Hepatocyte (in vitro differentiated cells): ENCODE measurements around the gene ANO6. TPM values are rescaled to one million over a fixed set of nuclear protein-coding genes. Genes with fewer than 3 reads are reported as not detected.
A peak's percentile ranks its signal among the peaks of the same experiment; 100 is the strongest.

Experiments used
- DNase-seq: peaks from one replicate; pipeline ENCODE4 v3.0.0-alpha.2; 2016; ENCODE audit warnings: low spot score
- H2AFZ ChIP-seq: fragments of 200-600 bp; sonication (generic); 2 replicates; pipeline ENCODE4 v1.6.0; 2016; ENCODE audit warnings: antibody characterized with exemption, mild to moderate bottlenecking
- H3K27ac ChIP-seq: fragments of 200-600 bp; sonication (generic); 2 replicates; pipeline ENCODE4 v1.5.1; 2016; ENCODE audit warnings: mild to moderate bottlenecking
- H3K27me3 ChIP-seq: fragments of 200-600 bp; sonication (generic); 2 replicates; pipeline ENCODE4 v1.6.1; 2016
- H3K36me3 ChIP-seq: fragments of 200-600 bp; sonication (generic); replicated peaks from 2 replicates; pipeline ENCODE4 v1.5.1; 2016; ENCODE audit warnings: low read depth; ENCODE audit not compliant: insufficient read depth
- H3K4me1 ChIP-seq: fragments of 200-600 bp; sonication (generic); 2 replicates; pipeline ENCODE4 v1.5.1; 2016; ENCODE audit warnings: mild to moderate bottlenecking, moderate library complexity; ENCODE audit not compliant: insufficient read depth
- H3K4me2 ChIP-seq: fragments of 200-600 bp; sonication (generic); 2 replicates; pipeline ENCODE4 v1.6.0; 2016
- H3K4me3 ChIP-seq: fragments of 200-600 bp; sonication (generic); 2 replicates; pipeline ENCODE4 v1.5.1; 2016; ENCODE audit warnings: mild to moderate bottlenecking
- H3K79me2 ChIP-seq: fragments of 200-600 bp; sonication (generic); 2 replicates; pipeline ENCODE4 v1.6.0; 2017; ENCODE audit warnings: mild to moderate bottlenecking
- H3K9me2 ChIP-seq: fragments of 200-600 bp; sonication (generic); replicated peaks from 2 replicates; pipeline ENCODE4 v1.6.0; 2017; ENCODE audit warnings: mild to moderate bottlenecking; ENCODE audit not compliant: insufficient read depth
- H3K9me3 ChIP-seq: fragments of 200-600 bp; sonication (generic); 2 replicates; pipeline ENCODE4 v1.5.1; 2016; ENCODE audit warnings: low read depth, mild to moderate bottlenecking
- H4K20me1 ChIP-seq: fragments of 200-600 bp; sonication (generic); 2 replicates; pipeline ENCODE4 v1.6.0; 2016; ENCODE audit warnings: mild to moderate bottlenecking; ENCODE audit not compliant: insufficient read depth, poor library complexity, severe bottlenecking
- EZH2 ChIP-seq: fragments of 200-600 bp; sonication (generic); IDR thresholded peaks from 2 replicates; pipeline ENCODE4 v1.6.1; 2016; ENCODE audit warnings: antibody characterized with exemption, mild to moderate bottlenecking, borderline replicate concordance
- EZH2phosphoT487 ChIP-seq: fragments of 200-600 bp; sonication (generic); IDR thresholded peaks from one replicate; pipeline ENCODE4 v1.6.1; 2018; ENCODE audit warnings: antibody characterized with exemption, mild to moderate bottlenecking, low read depth, moderate library complexity; ENCODE audit not compliant: unreplicated experiment, severe bottlenecking
- WGBS: methylation state at CpG from one replicate; pipeline ENCODE4 v1.1.6; 2016; ENCODE audit warnings: low lambda C conversion rate; ENCODE audit errors: missing lambda C conversion rate; 5-methylcytosine and 5-hydroxymethylcytosine counted together
- polyA plus RNA-seq: library from polyadenylated mRNA; unstranded; fragments of >200 nt; fragmentation: Nextera tagmentation; extraction: Ambion mirVana; gene quantifications from 2 replicates; pipeline ENCODE4 v1.2.1, GENCODE V29; 2016
- total RNA-seq: library from RNA; depleted of rRNA; stranded (reverse); fragments of >200 nt; gene quantifications from 2 replicates; pipeline ENCODE4 v1.2.3, GENCODE V29; 2014
- TF ChIP-seq, protein P1 (sequence below): fragments of 200-600 bp; sonication (generic); IDR thresholded peaks from 2 replicates; pipeline ENCODE4 v1.5.1; 2016; ENCODE audit warnings: antibody characterized with exemption, mild to moderate bottlenecking; ENCODE audit not compliant: poor library complexity

The ANO6 gene
- total and polyA plus RNA-seq, 2 experiments from 2014 or later: 50.4 to 82.2 TPM

DNA sequence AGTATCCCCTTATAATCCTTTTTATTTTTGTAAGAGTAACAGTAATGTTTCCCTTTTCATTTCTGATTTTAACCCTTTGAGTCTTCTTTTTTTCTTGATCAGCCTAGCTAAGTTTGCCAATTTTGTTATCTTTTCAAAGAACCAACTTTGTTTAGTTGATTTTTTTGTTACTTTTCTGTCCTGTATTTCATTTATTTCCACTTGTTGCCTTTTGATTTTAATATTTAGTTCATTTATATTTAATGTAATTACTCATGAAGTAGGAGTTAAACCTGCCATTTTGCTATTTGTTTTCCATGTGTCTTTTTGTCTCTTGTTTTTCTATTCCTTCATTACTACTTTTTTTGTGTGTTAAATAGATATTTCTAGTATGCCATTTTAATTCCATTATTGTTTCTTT lies 146.4 kb downstream of the ANO6 start:
- no peaks in the 10 kb centered on the region for H4K20me1 ChIP-seq
- H3K27me3 ChIP-seq: no peaks in the 10 kb centered on the region
- no peak overlapping the region for H3K27ac ChIP-seq
- H3K4me1 ChIP-seq: peaks cover 7% of the 10 kb centered on the region
- H3K4me2 ChIP-seq: no peak overlapping the region
- H3K4me3 ChIP-seq: no peak overlapping the region
- peaks cover 22% of the 10 kb centered on the region for H3K79me2 ChIP-seq
- H3K36me3 ChIP-seq: no peaks in the 10 kb centered on the region
- H2AFZ ChIP-seq: no peak overlapping the region
- TF ChIP-seq EZH2phosphoT487: no peak
- TF ChIP-seq, protein P1, sequence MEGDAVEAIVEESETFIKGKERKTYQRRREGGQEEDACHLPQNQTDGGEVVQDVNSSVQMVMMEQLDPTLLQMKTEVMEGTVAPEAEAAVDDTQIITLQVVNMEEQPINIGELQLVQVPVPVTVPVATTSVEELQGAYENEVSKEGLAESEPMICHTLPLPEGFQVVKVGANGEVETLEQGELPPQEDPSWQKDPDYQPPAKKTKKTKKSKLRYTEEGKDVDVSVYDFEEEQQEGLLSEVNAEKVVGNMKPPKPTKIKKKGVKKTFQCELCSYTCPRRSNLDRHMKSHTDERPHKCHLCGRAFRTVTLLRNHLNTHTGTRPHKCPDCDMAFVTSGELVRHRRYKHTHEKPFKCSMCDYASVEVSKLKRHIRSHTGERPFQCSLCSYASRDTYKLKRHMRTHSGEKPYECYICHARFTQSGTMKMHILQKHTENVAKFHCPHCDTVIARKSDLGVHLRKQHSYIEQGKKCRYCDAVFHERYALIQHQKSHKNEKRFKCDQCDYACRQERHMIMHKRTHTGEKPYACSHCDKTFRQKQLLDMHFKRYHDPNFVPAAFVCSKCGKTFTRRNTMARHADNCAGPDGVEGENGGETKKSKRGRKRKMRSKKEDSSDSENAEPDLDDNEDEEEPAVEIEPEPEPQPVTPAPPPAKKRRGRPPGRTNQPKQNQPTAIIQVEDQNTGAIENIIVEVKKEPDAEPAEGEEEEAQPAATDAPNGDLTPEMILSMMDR: no peak
- no peak for TF ChIP-seq EZH2
- DNase-seq: no peak
- no peaks in the 10 kb centered on the region for H3K9me2 ChIP-seq
- peaks cover 24% of the 10 kb centered on the region for H3K9me3 ChIP-seq

- no peak overlapping the region for H2AFZ ChIP-seq
- no peaks in the 10 kb centered on the region for H3K27me3 ChIP-seq
- no peaks in the 10 kb centered on the region for H3K4me1 ChIP-seq
- TF ChIP-seq EZH2: no peak
- no peak for TF ChIP-seq EZH2phosphoT487
- TF ChIP-seq, protein P1: no peak
- H3K36me3 ChIP-seq: no peaks in the 10 kb centered on the region
- peaks cover 22% of the 10 kb centered on the region for H3K79me2 ChIP-seq
- peaks cover 24% of the 10 kb centered on the region for H3K9me3 ChIP-seq
- no peak overlapping the region for H3K4me3 ChIP-seq
- H3K27ac ChIP-seq: no peak overlapping the region
- no peaks in the 10 kb centered on the region for H4K20me1 ChIP-seq
- no peak for DNase-seq
- H3K9me2 ChIP-seq: no peaks in the 10 kb centered on the region
- H3K4me2 ChIP-seq: no peak overlapping the region
Measured at GRCh38 chr12:45363903-45364302, 148.0 kb downstream of the ANO6 start.

GRCh38 chr12:45368841-45369489 lies 153.1 kb downstream of the ANO6 start:
- Histone ChIP-seq H3K9me3 (peaks cover 9% of the 10 kb centered on the region), H3K4me1 (no peaks in the 10 kb centered on the region), H3K4me3 (no peak overlapping the region), H3K27me3 (no peaks in the 10 kb centered on the region), H3K4me2 (no peak overlapping the region), H3K9me2 (no peaks in the 10 kb centered on the region), H3K27ac (peak overlapping the region; percentile 27), H3K79me2 (peaks cover 9% of the 10 kb centered on the region), H3K36me3 (peaks cover 4% of the 10 kb centered on the region), H2AFZ (no peak overlapping the region), H4K20me1 (no peaks in the 10 kb centered on the region)
- 85% methylated on average over 3 of the region's 3 CpGs for WGBS
- TF ChIP-seq EZH2phosphoT487: no peak
- TF ChIP-seq, protein P1: no peak
- TF ChIP-seq EZH2: no peak
- DNase-seq: peak; percentile 43
